Measurements from ENCODE around the gene ANXA2. TPM values are rescaled to one million over a fixed set of nuclear protein-coding genes. Genes with fewer than 3 reads are reported as not detected.

ANXA2 gene
- total RNA-seq, 4 donors from 2014 or later: 487 to 718 (median 620) TPM

GRCh38 chr15:60396560-60396957 is 1.2 kb downstream of the ANXA2 start:
- Histone ChIP-seq H3K27me3 (no peaks in the 10 kb centered on the region), H3K9me3 (no peaks in the 10 kb centered on the region), H3K4me3 (peak overlapping the region; percentile 1 to 94 (median 80)), H3K36me3 (peaks cover 0 to 5% (median 0%) of the 10 kb centered on the region in 4 donors), H3K27ac (peak overlapping the region; percentile 97 to 99 (median 98)), H3K4me1 (peaks cover 33 to 64% (median 58%) of the 10 kb centered on the region in 4 donors)
- intact Hi-C loops (cut with DNase I; ENCODE audit: low total_unique reads) (no loop called here), in situ Hi-C loops (cut with MboI; ENCODE audit: low pct_ligation_motif_present in 1 of 4, low pct_unique_long_range_greater_than_20kb in 1 of 4, low sequenced_read_pairs in 3 of 4) (no loop called here)
- TF ChIP-seq CTCF (IDR thresholded peaks at IDR 0.05) (no peak), EP300 (IDR thresholded peaks at IDR 0.05; ENCODE audit: low read depth) (no peak), POLR2AphosphoS5 (IDR thresholded peaks at IDR 0.05) (no peak), POLR2A (IDR thresholded peaks at IDR 0.05) (no peak)
- DNase-seq: no peak
- WGBS, 2 donors (ENCODE audit: low coverage in 1 of 2): 20% methylated on average over 3 to 5 of the region's 5 CpGs

- Histone ChIP-seq H3K9me3 (no peaks in the 10 kb centered on the region), H3K4me1 (peaks cover 38 to 68% (median 62%) of the 10 kb centered on the region in 4 donors), H3K27ac (peak overlapping the region; percentile 97 to 99 (median 98)), H3K4me3 (peak overlapping the region in 3 of 4 donors; percentile 79 to 94 (median 81)), H3K36me3 (peaks cover 0 to 5% (median 0%) of the 10 kb centered on the region in 4 donors), H3K27me3 (no peaks in the 10 kb centered on the region)
- no peak for DNase-seq
- WGBS, 2 donors (ENCODE audit: low coverage in 1 of 2): 73% methylated on average over 12 of the region's 12 CpGs; no CpG with 5 or more reads in 1 of the 2 donors
- in situ Hi-C loops (cut with MboI; ENCODE audit: low pct_ligation_motif_present in 1 of 4, low pct_unique_long_range_greater_than_20kb in 1 of 4, low sequenced_read_pairs in 3 of 4): no loop called here
- intact Hi-C loops (cut with DNase I; ENCODE audit: low total_unique reads): no loop called here
- TF ChIP-seq EP300 (IDR thresholded peaks at IDR 0.05; ENCODE audit: low read depth): no peak
- TF ChIP-seq POLR2AphosphoS5 (IDR thresholded peaks at IDR 0.05): no peak
These were observed 1.7 kb downstream of the ANXA2 start for GRCh38 chr15:60396100-60396499.

- intact Hi-C loops (cut with DNase I; ENCODE audit: low total_unique reads): no loop called here
These were observed 2.3 kb downstream of the ANXA2 start for GRCh38 chr15:60395276-60396011.

GRCh38 chr15:60394689-60395097 is 3.1 kb downstream of the ANXA2 start:
- no peaks in the 10 kb centered on the region for H3K27me3 ChIP-seq
- intact Hi-C loops (cut with DNase I; ENCODE audit: low total_unique reads): no loop called here
- H3K4me3 ChIP-seq: peak overlapping the region in 1 of 4 donors; percentile 32

More at GRCh38 chr15:60395276-60396011, 2.3 kb downstream of the ANXA2 start:
- no peak for DNase-seq
- Histone ChIP-seq H3K4me3 (peak overlapping the region in 2 of 4 donors; percentile 81 to 94), H3K4me1 (peaks cover 44 to 75% (median 68%) of the 10 kb centered on the region in 4 donors), H3K9me3 (no peaks in the 10 kb centered on the region), H3K27ac (peak overlapping the region; percentile 97 to 99 (median 98)), H3K27me3 (no peaks in the 10 kb centered on the region), H3K36me3 (peaks cover 0 to 5% (median 0%) of the 10 kb centered on the region in 4 donors)
- TF ChIP-seq EP300 (IDR thresholded peaks at IDR 0.05; ENCODE audit: low read depth) (no peak), CTCF (IDR thresholded peaks at IDR 0.05) (no peak), POLR2AphosphoS5 (IDR thresholded peaks at IDR 0.05) (no peak), POLR2A (IDR thresholded peaks at IDR 0.05) (no peak)
- 76 to 87% methylated on average over 6 to 9 of the region's 9 CpGs for WGBS, 2 donors (ENCODE audit: low coverage in 1 of 2)
- in situ Hi-C loops (cut with MboI; ENCODE audit: low pct_ligation_motif_present in 1 of 4, low pct_unique_long_range_greater_than_20kb in 1 of 4, low sequenced_read_pairs in 3 of 4): no loop called here

More at GRCh38 chr15:60394689-60395097, 3.1 kb downstream of the ANXA2 start:
- TF ChIP-seq EP300 (IDR thresholded peaks at IDR 0.05; ENCODE audit: low read depth) (no peak), CTCF (IDR thresholded peaks at IDR 0.05) (no peak), POLR2A (IDR thresholded peaks at IDR 0.05) (no peak)
- in situ Hi-C loops (cut with MboI; ENCODE audit: low pct_ligation_motif_present in 1 of 4, low pct_unique_long_range_greater_than_20kb in 1 of 4, low sequenced_read_pairs in 3 of 4): no loop called here
- 53 to 80% methylated on average over 1 of the region's 1 CpG for WGBS, 2 donors (ENCODE audit: low coverage in 1 of 2)
- peaks cover 52 to 82% (median 75%) of the 10 kb centered on the region in 4 donors for H3K4me1 ChIP-seq
- DNase-seq: no peak
- H3K9me3 ChIP-seq: no peaks in the 10 kb centered on the region
- peaks cover 0 to 5% (median 0%) of the 10 kb centered on the region in 4 donors for H3K36me3 ChIP-seq
- peak overlapping the region; percentile 97 to 99 (median 98) for H3K27ac ChIP-seq

All from transverse colon (tissue), 4 donors.